HG03060 (cell line): ENCODE results near the gene AP2M1.

ENCODE experiments used
- ATAC-seq: cut with Tn5 transposase; IDR thresholded peaks from one replicate; pipeline ENCODE4 v1.9.1; 2021; ENCODE audit warnings: low read depth, moderate number of reproducible peaks; ENCODE audit not compliant: unreplicated experiment

AP2M1 gene

DNA sequence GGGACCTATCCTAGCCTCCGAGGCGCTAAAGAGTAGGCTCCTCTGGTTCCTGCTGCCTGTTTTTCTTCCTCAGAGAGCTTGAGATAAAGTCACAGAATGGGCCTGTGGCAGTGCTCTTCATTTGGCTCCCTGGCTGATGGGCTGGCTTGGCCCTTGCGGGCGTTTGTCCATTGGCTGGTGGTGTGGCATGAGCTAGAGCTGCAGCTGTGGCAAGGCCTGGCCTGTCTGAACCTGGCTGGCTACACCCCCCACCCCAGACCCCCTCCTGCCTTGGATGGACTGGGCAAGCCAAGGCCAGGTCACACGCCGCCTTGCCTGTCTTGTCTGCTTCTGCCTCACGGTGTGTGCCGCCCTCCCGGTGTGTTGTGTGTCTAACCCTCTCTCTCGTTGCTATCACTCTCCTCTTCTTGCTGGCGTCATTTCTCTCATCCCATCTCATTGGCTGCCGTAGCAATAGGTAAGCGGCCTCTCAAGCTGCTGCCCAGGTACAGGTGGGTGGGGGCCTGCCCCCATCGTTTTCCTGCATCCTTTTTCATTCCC, 3.2 kb downstream of the AP2M1 start:
- no peak for ATAC-seq

DNA sequence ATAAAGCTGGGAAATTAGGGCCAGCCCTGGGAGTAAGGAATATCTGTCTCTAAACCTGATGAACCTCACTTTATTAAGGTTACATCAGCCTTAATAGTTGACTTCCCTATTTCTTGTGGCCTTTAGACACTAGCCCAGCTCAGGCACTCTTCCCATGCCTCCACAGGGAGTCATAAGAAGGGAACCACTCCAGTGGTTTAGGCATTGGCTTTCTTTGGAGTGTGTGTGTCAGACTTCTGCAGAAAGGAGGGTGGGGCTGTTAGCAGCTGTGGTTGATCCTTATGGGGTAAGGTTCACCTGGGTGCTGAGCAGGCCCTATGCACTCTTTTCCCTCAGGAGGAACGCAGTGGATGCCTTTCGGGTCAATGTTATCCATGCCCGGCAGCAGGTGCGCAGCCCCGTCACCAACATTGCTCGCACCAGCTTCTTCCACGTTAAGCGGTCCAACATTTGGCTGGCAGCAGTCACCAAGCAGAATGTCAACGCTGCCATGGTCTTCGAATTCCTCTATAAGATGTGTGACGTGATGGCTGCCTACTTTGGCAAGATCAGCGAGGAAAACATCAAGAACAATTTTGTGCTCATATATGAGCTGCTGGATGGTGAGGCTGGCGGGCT, 4.0 kb downstream of the AP2M1 start:
- no peak for ATAC-seq

DNA sequence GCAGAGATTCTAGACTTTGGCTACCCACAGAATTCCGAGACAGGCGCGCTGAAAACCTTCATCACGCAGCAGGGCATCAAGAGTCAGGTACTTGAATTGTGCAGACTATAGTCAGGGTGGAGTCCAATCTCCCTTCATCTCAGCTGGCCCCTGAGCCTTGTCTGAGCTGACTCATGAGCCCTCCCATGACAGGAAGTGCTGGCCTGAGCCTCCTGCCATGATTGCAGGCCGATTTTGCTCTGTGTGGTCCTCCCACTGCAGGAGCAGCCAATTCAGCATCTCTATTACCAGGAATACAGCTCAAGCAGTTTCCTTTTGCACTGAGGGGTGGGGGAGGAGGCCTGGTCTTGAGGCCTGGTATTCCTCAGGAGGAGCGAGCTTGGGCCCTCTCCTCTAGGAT, 5.5 kb downstream of the AP2M1 start:
- ATAC-seq = no peak

DNA sequence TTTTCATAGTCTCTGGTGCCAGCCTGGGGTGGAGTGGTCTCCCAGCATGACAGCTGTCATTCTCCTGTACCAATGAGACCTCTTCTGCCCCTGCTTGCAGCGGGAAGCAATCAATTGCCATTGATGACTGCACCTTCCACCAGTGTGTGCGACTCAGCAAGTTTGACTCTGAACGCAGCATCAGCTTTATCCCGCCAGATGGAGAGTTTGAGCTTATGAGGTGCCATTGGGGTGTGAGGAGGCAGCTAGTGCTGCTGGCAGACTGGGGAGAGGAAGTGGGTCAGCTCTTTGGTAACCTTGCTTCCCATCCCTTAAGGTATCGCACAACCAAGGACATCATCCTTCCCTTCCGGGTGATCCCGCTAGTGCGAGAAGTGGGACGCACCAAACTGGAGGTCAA, 6.9 kb downstream of the AP2M1 start:
- ATAC-seq = no peak

DNA sequence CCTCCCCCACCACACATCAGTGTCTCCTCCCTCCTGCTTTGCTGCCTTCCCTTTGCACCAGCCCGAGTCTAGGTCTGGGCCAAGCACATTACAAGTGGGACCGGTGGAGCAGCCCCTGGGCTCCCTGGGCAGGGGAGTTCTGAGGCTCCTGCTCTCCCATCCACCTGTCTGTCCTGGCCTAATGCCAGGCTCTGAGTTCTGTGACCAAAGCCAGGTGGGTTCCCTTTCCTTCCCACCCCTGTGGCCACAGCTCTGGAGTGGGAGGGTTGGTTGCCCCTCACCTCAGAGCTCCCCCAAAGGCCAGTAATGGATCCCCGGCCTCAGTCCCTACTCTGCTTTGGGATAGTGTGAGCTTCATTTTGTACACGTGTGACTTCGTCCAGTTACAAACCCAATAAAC, 9.0 kb downstream of the AP2M1 start:
- no peak for ATAC-seq

- no peak for ATAC-seq
These were observed 10.0 kb downstream of the AP2M1 start for GRCh38 chr3:184184546-184185230.

- peak; percentile 91 for ATAC-seq
These were observed 11.0 kb downstream of the AP2M1 start for GRCh38 chr3:184185461-184186183.

DNA sequence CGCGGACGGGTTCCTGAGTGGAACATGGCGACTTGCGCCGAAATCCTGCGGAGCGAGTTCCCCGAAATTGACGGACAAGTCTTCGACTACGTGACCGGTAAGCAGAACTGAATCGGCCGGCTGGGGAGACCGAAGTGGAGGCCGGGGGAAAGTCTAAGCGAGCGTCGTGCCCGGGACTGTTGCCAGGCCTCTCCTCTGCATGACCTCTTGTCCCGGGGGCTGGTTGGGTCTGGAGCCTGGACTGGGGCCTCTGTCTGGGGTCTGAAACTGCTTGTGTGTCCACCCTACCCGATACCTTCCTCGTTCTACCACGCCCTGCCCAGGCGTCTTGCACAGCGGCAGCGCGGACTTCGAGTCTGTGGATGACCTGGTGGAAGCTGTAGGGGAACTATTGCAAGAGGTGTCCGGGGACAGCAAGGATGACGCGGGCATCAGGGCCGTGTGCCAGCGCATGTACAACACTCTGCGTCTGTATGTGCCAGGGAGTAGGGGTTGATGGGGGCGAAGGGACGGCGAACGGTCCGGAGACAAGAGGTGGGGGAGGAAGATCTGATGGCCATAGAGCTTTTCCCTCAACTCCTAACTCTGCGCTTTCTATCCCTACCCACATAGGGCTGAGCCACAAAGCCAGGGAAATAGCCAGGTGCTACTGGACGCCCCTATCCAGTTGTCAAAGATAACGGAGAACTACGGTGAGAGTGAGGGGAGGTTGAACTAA, 11.7 kb downstream of the AP2M1 start, which contains the start of gene ABCF3:
TSS of gene ABCF3 (plus strand) at position 16 of the 718 bp plus-strand sequence. CDS start at position 25, 9 bp downstream.
- ATAC-seq = peak; percentile 7

GRCh38 chr3:184186902-184187207, 12.2 kb downstream of the AP2M1 start:
- no peak for ATAC-seq

DNA sequence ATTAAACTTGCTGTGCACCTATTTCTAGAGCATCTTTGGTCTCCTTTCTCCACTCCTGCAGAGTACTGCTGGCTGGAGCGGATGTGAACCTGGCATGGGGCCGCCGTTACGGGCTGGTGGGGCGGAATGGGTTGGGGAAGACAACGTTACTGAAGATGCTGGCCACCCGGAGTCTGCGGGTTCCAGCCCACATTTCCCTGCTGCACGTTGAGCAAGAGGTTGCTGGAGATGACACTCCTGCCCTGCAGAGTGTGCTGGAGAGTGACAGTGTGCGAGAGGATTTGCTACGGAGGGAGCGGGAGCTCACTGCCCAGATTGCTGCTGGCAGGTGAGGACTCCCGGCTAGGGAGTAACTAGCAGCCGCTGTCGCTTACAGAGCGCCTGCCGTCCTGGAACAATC, 13.4 kb downstream of the AP2M1 start:
- ATAC-seq = no peak

- no peak for ATAC-seq
These were observed 14.8 kb downstream of the AP2M1 start for GRCh38 chr3:184189421-184189820.

DNA sequence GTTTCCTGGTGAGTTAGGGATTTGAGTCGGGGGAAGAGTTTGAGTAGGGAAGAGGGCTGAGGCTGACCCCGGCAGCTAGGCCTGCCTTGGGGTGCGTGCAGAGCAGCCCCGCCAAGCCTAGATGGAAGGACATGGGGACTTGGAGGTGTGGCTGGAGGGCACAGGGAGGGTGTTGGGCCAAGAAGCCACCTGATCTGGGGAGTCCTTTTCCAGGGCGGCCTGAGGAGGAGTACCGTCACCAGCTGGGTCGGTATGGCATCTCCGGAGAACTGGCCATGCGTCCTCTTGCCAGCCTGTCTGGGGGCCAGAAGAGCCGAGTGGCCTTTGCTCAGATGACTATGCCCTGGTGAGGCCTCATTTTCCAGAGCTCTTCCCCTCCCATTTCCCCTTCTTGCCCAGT, 18.2 kb downstream of the AP2M1 start:
- no peak for ATAC-seq

DNA sequence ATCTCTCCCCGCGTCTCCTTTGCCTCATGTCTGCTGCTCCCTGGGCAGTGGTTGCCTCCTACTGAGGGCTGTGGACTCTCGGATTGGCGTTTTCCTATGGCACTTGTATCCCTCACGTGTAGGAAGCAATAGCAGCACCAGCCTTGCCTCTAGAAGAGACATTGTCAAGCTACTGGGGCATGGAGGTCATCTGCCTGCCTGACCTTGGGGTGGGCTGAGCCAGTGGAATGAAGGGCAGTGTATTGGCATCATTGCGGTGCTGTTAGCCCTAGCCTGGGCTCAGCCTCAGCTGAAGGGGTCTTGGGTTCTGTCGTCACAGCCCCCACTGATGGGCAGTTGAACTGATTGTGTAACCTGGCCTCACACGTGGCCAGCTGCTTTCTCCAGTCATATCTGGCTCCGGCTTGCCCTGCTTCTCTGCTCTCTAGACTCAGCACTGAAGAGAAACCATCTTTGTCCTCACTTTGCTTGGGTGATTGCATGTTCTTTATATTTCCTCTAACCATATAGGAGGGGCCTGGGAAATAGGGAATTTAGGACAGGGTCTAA, 19.4 kb downstream of the AP2M1 start:
- ATAC-seq = no peak

DNA sequence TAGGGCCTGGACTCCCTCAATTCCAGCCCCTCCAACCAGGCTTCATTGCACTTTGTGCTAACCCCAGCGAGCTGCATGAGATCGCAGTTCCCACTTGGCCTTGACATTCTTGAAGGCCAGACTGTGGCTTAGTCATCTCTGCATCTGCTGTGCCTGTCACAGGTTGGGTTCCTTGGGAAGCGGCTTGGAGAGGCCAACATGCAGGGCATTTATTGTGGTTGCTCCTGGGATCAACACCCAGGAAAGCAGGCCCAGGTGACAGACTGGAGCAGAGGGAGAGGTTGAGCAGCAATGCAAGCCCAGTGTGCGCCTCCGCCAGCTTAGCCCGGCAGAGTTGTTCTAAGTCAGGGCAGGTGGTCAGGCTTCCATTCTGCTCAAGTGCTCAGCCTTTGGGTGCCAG, 21.9 kb downstream of the AP2M1 start:
- no peak for ATAC-seq

- no peak for ATAC-seq
These were observed 23.9 kb downstream of the AP2M1 start for GRCh38 chr3:184198509-184198908.

DNA sequence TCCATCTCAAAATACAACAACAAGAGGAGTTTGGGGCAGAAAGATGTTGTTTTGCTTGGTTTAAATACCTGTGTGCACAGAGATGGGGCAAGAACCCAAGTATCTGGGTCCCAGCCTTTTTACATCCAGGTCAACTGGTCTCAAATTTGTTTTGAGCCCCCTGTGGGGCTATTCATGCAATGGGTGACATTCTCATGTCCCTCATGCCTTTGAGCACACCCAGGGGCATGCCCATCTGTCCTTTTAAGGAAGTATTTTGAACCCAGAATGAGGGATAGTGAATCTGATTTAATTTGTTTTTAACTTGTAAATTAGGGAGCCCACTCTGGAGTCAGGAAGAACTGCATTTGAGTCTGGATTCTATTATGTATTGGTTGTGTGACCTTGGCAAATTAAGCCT, 26.2 kb downstream of the AP2M1 start:
- no peak for ATAC-seq

- ATAC-seq = no peak
These were observed 28.9 kb downstream of the AP2M1 start for GRCh38 chr3:184203526-184203925.

GRCh38 chr3:184209146-184209923, 34.7 kb downstream of the AP2M1 start:
- ATAC-seq = no peak

DNA sequence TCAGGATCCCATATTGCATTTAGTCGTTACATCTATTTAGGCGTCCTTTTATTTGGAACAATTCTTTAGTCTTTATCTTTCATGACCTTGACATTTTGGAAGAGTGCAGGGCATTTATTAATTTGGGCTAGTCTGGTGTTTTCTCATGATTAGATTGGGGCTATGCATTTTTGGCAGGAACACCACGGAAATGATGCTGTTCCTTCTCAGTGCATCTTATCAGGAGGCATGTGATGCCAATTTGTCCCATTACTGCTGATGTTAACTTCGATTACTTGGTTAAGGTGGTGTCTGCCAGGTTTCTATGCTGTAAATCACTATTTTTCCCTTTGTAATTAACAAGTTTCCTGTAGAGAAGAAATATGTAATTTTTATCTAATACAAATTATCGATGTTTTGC, 36.6 kb downstream of the AP2M1 start:
- no peak for ATAC-seq

DNA sequence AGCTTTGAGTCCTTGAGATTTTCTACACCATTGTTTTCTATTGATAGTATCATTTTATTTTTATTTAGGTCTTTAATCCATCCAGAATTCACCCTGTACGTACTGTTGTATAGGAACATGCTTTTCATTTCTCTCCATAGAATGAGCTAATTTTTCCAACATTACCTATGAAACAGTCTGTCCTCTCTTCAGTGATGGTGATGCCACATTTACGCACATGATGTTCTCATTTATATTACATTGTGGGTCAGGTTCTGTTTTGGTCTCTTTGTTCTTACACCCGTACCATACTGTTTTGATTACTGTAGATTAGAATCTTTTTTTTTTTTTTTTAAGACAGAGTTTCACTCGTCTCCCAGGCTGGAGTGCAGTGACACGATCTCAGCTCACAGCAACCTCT, 37.1 kb downstream of the AP2M1 start:
- ATAC-seq = no peak
